H4 (cell line): ENCODE data around the gene OGA. TPM values are rescaled to one million over a fixed set of nuclear protein-coding genes. Genes with fewer than 3 reads are reported as not detected.

Source experiments
- DNase-seq: peaks from one replicate; pipeline ENCODE4 v3.0.0-alpha.2; 2015; ENCODE audit warnings: low spot score
- total RNA-seq: library from RNA; depleted of rRNA; stranded (reverse); fragments of >200 nt; shearing (Covaris generic); gene quantifications from 2 replicates; pipeline ENCODE4 v1.2.3, GENCODE V29; 2014; rRNA removed

Gene OGA
- 42.8 and 45.3 TPM in 2 replicates for total RNA-seq

- peak; percentile 99 for DNase-seq
Observed at GRCh38 chr10:101818119-101818871, at the start of gene OGA. TSS of gene OGA (minus strand) at chr10:101818444. CDS start at chr10:101818022, 422 bp downstream.

GRCh38 chr10:101867931-101868330, 49.7 kb upstream of the OGA start:
- DNase-seq = no peak

GRCh38 chr10:101859530-101859929, 41.3 kb upstream of the OGA start:
- no peak for DNase-seq

- DNase-seq = no peak
Observed at GRCh38 chr10:101858723-101859500, 40.7 kb upstream of the OGA start.

- DNase-seq = no peak
Observed at GRCh38 chr10:101857802-101858476, 39.7 kb upstream of the OGA start.

GRCh38 chr10:101856626-101857025, 38.4 kb upstream of the OGA start:
- no peak for DNase-seq

GRCh38 chr10:101851411-101852116, 33.3 kb upstream of the OGA start:
- no peak for DNase-seq

- no peak for DNase-seq
Observed at GRCh38 chr10:101850749-101851148, 32.5 kb upstream of the OGA start.

GRCh38 chr10:101848894-101849351, 30.7 kb upstream of the OGA start:
- DNase-seq = peak; percentile 36

GRCh38 chr10:101848408-101848807, 30.2 kb upstream of the OGA start:
- DNase-seq = no peak

- DNase-seq = no peak
Observed at GRCh38 chr10:101845893-101846292, 27.6 kb upstream of the OGA start.

- DNase-seq = no peak
Observed at GRCh38 chr10:101843032-101844021, 25.1 kb upstream of the OGA start, which contains the start of gene KCNIP2. TSS of gene KCNIP2 (minus strand) at chr10:101843800. CDS start at chr10:101843568, 232 bp downstream.

- no peak for DNase-seq
Observed at GRCh38 chr10:101841826-101842225, 23.6 kb upstream of the OGA start.

GRCh38 chr10:101840741-101841453, 22.7 kb upstream of the OGA start:
- peak; percentile 46 for DNase-seq

GRCh38 chr10:101840102-101840684, 21.9 kb upstream of the OGA start:
- no peak for DNase-seq

GRCh38 chr10:101839416-101840063, 21.3 kb upstream of the OGA start:
- no peak for DNase-seq

- DNase-seq = no peak
Observed at GRCh38 chr10:101839002-101839401, 20.8 kb upstream of the OGA start.

GRCh38 chr10:101838416-101838970, 20.2 kb upstream of the OGA start:
- DNase-seq = no peak
